Measurements from ENCODE around the gene NEK7. TPM values are rescaled to one million over a fixed set of nuclear protein-coding genes. Genes with fewer than 3 reads are reported as not detected.

NEK7 gene
- total RNA-seq, 2 experiments from 2014 or later = 14.9 to 25.6 TPM

DNA sequence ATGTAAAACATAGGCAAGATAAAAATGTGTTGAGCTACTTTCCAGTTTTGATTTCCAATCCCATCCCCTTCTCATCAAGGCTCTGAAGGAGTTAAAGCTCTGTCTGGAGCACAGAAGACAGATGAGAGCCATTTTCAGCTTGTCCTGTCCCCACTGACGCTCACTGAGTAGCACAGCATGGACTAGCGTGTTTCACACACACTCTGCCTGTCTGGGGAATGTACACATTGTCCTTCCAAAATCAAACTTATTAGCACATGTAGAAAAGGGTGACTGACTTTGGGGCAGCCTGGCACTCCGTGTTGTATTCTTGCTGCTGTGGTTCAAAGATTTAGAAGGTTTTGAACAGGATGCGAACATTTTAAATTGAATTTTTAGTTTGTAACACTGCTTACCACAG is 139.2 kb downstream of the NEK7 start:
- no TSS peak for BruUV-seq (replicated peaks)
- intact Hi-C loops (cut with micrococcal nuclease; ENCODE audit: unreplicated experiment) = no loop called here
- Histone ChIP-seq H3K27ac (ENCODE audit: low read depth, low read length, poor library complexity, severe bottlenecking) (no peak overlapping the region), H3K4me3 (ENCODE audit: low read depth, low read length, poor library complexity, severe bottlenecking) (no peak overlapping the region), H4K20me1 (ENCODE audit: insufficient read depth, low read length) (no peaks in the 10 kb centered on the region), H3K9me3 (ENCODE audit: low read length) (no peaks in the 10 kb centered on the region), H3K79me2 (ENCODE audit: insufficient read depth, low read depth, low read length) (no peaks in the 10 kb centered on the region), H2AFZ (ENCODE audit: low read length) (no peak overlapping the region), H3K9me2 (ENCODE audit: insufficient read depth, low read length) (no peaks in the 10 kb centered on the region), H3K4me2 (ENCODE audit: low read length) (no peak overlapping the region), H3K36me3 (ENCODE audit: insufficient read depth, low read length) (no peaks in the 10 kb centered on the region), H3K4me1 (ENCODE audit: insufficient read depth, low read length, poor library complexity, severe bottlenecking) (no peaks in the 10 kb centered on the region)
- ChIA-PET CTCF (ENCODE audit: unreplicated experiment) (no interaction called here), POLR2A (interaction anchor here (0.8 kb wide), 1 partner anchor 8 kb away, joined by 3 read pairs; no protein-coding TSS in a partner anchor)
- no peak for TF ChIP-seq EZH2phosphoT487 (IDR thresholded peaks at IDR 0.05; ENCODE audit: borderline replicate concordance, low read depth, low read length)
- TF ChIP-seq, protein P1, sequence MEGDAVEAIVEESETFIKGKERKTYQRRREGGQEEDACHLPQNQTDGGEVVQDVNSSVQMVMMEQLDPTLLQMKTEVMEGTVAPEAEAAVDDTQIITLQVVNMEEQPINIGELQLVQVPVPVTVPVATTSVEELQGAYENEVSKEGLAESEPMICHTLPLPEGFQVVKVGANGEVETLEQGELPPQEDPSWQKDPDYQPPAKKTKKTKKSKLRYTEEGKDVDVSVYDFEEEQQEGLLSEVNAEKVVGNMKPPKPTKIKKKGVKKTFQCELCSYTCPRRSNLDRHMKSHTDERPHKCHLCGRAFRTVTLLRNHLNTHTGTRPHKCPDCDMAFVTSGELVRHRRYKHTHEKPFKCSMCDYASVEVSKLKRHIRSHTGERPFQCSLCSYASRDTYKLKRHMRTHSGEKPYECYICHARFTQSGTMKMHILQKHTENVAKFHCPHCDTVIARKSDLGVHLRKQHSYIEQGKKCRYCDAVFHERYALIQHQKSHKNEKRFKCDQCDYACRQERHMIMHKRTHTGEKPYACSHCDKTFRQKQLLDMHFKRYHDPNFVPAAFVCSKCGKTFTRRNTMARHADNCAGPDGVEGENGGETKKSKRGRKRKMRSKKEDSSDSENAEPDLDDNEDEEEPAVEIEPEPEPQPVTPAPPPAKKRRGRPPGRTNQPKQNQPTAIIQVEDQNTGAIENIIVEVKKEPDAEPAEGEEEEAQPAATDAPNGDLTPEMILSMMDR (conservative IDR thresholded peaks at IDR 0.05; ENCODE audit: low read length) = no peak
- DNase-seq (ENCODE audit: low spot score) = no peak

DNA sequence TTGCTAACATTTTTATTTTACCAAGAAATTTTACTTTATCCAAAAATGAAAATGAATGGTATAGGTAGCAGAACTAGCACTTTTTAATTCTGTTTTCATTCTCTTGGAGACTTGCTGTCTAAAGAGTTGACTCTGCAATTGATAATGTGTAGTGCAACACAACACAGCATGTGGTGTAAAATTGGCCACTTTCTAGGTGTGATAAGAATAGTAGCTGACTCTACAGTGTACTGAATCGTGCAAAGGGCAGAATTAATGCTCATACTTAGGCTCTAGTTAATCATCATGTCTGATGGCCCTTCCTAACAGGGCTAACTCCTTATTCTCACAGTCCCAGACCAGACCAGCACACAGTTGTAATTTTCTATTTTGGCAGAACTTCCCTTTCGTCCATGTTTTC is 140.5 kb downstream of the NEK7 start:
- Histone ChIP-seq H3K36me3 (ENCODE audit: insufficient read depth, low read length) (no peaks in the 10 kb centered on the region), H2AFZ (ENCODE audit: low read length) (no peak overlapping the region), H3K4me1 (ENCODE audit: insufficient read depth, low read length, poor library complexity, severe bottlenecking) (no peaks in the 10 kb centered on the region), H3K79me2 (ENCODE audit: insufficient read depth, low read depth, low read length) (no peaks in the 10 kb centered on the region), H3K27ac (ENCODE audit: low read depth, low read length, poor library complexity, severe bottlenecking) (no peak overlapping the region), H4K20me1 (ENCODE audit: insufficient read depth, low read length) (no peaks in the 10 kb centered on the region), H3K4me3 (ENCODE audit: low read depth, low read length, poor library complexity, severe bottlenecking) (no peak overlapping the region), H3K4me2 (ENCODE audit: low read length) (no peak overlapping the region), H3K9me2 (ENCODE audit: insufficient read depth, low read length) (no peaks in the 10 kb centered on the region), H3K9me3 (ENCODE audit: low read length) (no peaks in the 10 kb centered on the region)
- DNase-seq (ENCODE audit: low spot score) = no peak
- POLR2A ChIA-PET = interaction anchor here (0.9 kb wide), 1 partner anchor 8 kb away, joined by 3 read pairs; no protein-coding TSS in a partner anchor
- intact Hi-C loops (cut with micrococcal nuclease; ENCODE audit: unreplicated experiment) = no loop called here
- CTCF ChIA-PET (ENCODE audit: unreplicated experiment) = no interaction called here
- no TSS peak for BruUV-seq (replicated peaks)
- TF ChIP-seq, protein P1 (conservative IDR thresholded peaks at IDR 0.05; ENCODE audit: low read length) = no peak
- TF ChIP-seq EZH2phosphoT487 (IDR thresholded peaks at IDR 0.05; ENCODE audit: borderline replicate concordance, low read depth, low read length) = no peak

DNA sequence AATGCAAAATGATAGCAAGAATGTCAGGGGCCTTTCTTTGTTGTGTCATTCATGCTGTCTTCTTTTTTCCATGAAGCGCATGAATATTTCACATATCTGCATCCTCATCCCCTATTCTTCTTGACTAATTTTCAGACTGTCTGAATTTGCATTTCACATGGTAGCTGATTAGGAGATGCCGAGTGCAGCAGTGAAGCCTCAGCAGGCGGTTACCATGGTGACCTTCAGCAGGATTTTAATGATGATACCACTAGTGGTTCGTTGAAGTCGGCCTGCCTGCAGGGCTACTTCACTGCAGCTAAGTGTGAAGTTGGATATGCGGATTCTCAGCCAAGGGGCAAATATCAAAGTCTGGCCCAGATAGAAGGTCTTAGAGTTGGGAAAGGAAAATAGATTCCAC is 141.8 kb downstream of the NEK7 start:
- ChIA-PET POLR2A (interaction anchor here (0.6 to 0.8 kb wide), 3 partner anchors 9 to 845 kb away, joined by 4 to 5 read pairs (median 4); no protein-coding TSS in a partner anchor), CTCF (ENCODE audit: unreplicated experiment) (no interaction called here)

More for the DNA sequence above, 141.8 kb downstream of the NEK7 start:
- Histone ChIP-seq H3K9me2 (ENCODE audit: insufficient read depth, low read length) (no peaks in the 10 kb centered on the region), H4K20me1 (ENCODE audit: insufficient read depth, low read length) (no peaks in the 10 kb centered on the region), H2AFZ (ENCODE audit: low read length) (no peak overlapping the region), H3K4me1 (ENCODE audit: insufficient read depth, low read length, poor library complexity, severe bottlenecking) (no peaks in the 10 kb centered on the region), H3K79me2 (ENCODE audit: insufficient read depth, low read depth, low read length) (no peaks in the 10 kb centered on the region), H3K36me3 (ENCODE audit: insufficient read depth, low read length) (no peaks in the 10 kb centered on the region), H3K4me3 (ENCODE audit: low read depth, low read length, poor library complexity, severe bottlenecking) (no peak overlapping the region), H3K9me3 (ENCODE audit: low read length) (no peaks in the 10 kb centered on the region), H3K27ac (ENCODE audit: low read depth, low read length, poor library complexity, severe bottlenecking) (no peak overlapping the region), H3K4me2 (ENCODE audit: low read length) (no peak overlapping the region)
- no TSS peak for BruUV-seq (replicated peaks)
- intact Hi-C loops (cut with micrococcal nuclease; ENCODE audit: unreplicated experiment) = no loop called here
- TF ChIP-seq EZH2phosphoT487 (IDR thresholded peaks at IDR 0.05; ENCODE audit: borderline replicate concordance, low read depth, low read length) = no peak
- TF ChIP-seq, protein P1 (conservative IDR thresholded peaks at IDR 0.05; ENCODE audit: low read length) = no peak
- DNase-seq (ENCODE audit: low spot score) = no peak

All from OCI-LY7 (cell line).